ENCODE measurements around the gene ATAD2B. TPM values are rescaled to one million over a fixed set of nuclear protein-coding genes. Genes with fewer than 3 reads are reported as not detected.
A peak's percentile ranks its signal among the peaks of the same experiment; 100 is the strongest.

ATAD2B gene
- total RNA-seq, 1 experiment from 2014 or later, result 34.5 TPM

DNA sequence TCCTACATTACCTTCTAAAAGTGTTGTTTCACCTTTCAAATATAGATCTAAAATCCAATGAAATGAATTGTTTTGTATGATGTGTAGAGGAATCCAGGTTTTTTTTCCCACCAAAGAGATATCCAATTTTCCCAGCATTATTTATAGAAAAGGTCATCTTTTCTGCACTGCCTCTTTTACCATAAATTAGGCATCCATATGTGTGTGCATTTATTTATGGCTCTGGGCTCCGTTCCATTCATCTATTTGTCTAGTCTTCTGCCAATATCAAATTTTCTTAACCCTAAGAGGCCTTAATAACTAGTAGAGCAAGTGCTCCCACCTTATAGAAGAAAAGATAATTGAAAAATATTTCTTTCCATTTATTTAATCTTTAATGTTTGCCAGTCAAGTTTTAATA, 88.3 kb downstream of the ATAD2B start:
- Histone ChIP-seq H3K9me2 (replicated peaks; ENCODE audit: insufficient read depth, low read length) (no peaks in the 10 kb centered on the region), H3K36me3 (ENCODE audit: insufficient read depth, low read length) (0 out of 2 replicates have a peak, but pooled peaks cover 2% of the 10 kb centered on the region), H3K27me3 (ENCODE audit: low read length) (no peaks in the 10 kb centered on the region), H2AFZ (ENCODE audit: low read length) (no peak overlapping the region), H3K27ac (ENCODE audit: low read length) (no peak overlapping the region), H3K79me2 (ENCODE audit: low read length) (peaks cover 17% of the 10 kb centered on the region; the same call in 1 of the 2 replicates), H3K9me3 (ENCODE audit: low read length) (peaks cover 5% of the 10 kb centered on the region; the same call in 1 of the 2 replicates), H4K20me1 (ENCODE audit: insufficient read depth, low read depth, low read length) (no peaks in the 10 kb centered on the region), H3K9ac (ENCODE audit: low read length) (no peak overlapping the region), H3K4me3 (ENCODE audit: low read length) (no peak overlapping the region), H3K4me2 (ENCODE audit: low read depth, low read length, poor library complexity, severe bottlenecking) (no peak overlapping the region), H3K4me1 (ENCODE audit: low read length) (no peaks in the 10 kb centered on the region)
- no peak for DNase-seq

DNA sequence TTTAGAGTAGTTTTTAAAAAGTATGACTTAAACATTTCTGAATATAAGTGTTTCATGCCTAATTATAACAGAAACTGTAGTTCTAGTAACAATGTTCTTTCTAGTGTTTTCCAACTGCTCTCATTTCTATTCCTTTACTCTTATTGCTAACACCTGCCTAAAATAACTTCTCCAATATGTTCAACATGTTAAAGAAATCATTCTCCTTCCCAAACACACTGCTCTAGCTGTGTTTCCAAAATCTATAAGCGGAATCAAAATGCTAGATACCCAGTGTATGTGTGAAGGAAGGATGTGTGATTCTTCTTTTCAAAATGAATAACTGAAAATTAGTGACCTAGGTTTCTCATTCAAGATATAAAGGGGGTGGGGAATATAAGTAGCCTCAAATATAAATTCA, 89.1 kb downstream of the ATAD2B start:
- Histone ChIP-seq H3K79me2 (ENCODE audit: low read length) (peaks cover 11% of the 10 kb centered on the region; the same call in 1 of the 2 replicates), H2AFZ (ENCODE audit: low read length) (no peak overlapping the region), H3K4me2 (ENCODE audit: low read depth, low read length, poor library complexity, severe bottlenecking) (no peak overlapping the region), H3K27me3 (ENCODE audit: low read length) (no peaks in the 10 kb centered on the region), H3K4me1 (ENCODE audit: low read length) (no peaks in the 10 kb centered on the region), H3K4me3 (ENCODE audit: low read length) (no peak overlapping the region), H4K20me1 (ENCODE audit: insufficient read depth, low read depth, low read length) (no peaks in the 10 kb centered on the region), H3K36me3 (ENCODE audit: insufficient read depth, low read length) (0 out of 2 replicates have a peak, but pooled peaks cover 2% of the 10 kb centered on the region), H3K9me2 (replicated peaks; ENCODE audit: insufficient read depth, low read length) (no peaks in the 10 kb centered on the region), H3K9me3 (ENCODE audit: low read length) (peaks cover 5% of the 10 kb centered on the region; the same call in 1 of the 2 replicates), H3K9ac (ENCODE audit: low read length) (no peak overlapping the region), H3K27ac (ENCODE audit: low read length) (no peak overlapping the region)
- DNase-seq, result no peak

DNA sequence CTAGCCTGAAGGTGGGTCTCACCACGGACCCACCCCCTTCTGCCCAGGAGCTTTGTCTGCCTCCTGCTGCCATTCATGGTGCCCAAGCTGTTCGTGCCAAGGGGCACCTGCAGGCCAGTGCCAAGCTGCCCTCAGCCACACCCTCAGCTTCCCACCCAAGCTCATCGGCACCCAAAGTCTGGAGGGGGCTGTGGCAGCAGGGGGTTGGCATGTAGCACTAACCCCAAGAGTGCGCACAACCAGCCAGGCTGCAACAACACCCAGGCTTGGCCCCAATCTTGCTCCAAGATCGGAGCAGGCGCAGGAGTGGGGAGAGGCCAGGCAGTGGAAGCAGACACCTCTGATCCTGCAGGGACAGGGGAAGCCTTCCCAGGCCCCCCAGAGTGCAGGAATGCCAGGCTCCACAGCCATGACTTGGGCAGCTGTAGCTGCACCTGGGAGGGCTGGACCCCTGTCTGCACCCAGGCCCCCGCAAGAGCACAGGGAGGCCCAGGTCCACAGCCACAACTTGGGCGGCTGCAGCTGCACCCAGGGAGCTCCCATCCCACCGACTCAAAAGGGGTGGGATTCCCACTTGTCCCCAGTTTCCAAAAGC, 89.9 kb downstream of the ATAD2B start:
- Histone ChIP-seq H3K27ac (ENCODE audit: low read length) (no peak overlapping the region), H4K20me1 (ENCODE audit: insufficient read depth, low read depth, low read length) (no peaks in the 10 kb centered on the region), H3K27me3 (ENCODE audit: low read length) (no peaks in the 10 kb centered on the region), H3K36me3 (ENCODE audit: insufficient read depth, low read length) (no peaks in the 10 kb centered on the region), H3K9me3 (ENCODE audit: low read length) (peaks cover 5% of the 10 kb centered on the region; the same call in 1 of the 2 replicates), H3K4me2 (ENCODE audit: low read depth, low read length, poor library complexity, severe bottlenecking) (no peak overlapping the region), H3K4me3 (ENCODE audit: low read length) (no peak overlapping the region), H3K4me1 (ENCODE audit: low read length) (no peaks in the 10 kb centered on the region), H3K9ac (ENCODE audit: low read length) (no peak overlapping the region), H2AFZ (ENCODE audit: low read length) (no peak overlapping the region), H3K79me2 (ENCODE audit: low read length) (peaks cover 4% of the 10 kb centered on the region; the same call in 1 of the 2 replicates), H3K9me2 (replicated peaks; ENCODE audit: insufficient read depth, low read length) (no peaks in the 10 kb centered on the region)
- no peak for DNase-seq

DNA sequence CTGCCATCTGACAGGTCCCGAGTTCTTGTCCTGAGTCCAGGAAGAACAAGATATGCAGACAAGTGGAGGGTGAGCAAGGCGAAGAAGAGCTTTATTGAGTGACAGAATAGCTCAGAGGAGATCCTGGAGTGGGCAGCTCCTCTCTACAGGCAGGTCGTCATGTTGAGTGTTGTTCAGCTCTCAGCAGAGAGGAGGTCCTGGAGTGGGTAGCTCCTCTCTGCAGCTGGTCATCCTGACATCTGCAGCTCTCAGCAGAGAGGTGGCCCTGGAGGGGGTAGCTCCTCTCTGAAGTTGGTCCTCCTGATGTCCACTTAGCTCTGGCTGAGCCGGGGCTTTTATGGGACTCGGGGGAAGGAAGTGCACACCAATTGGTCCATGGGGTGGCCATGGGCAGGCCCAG, 90.4 kb downstream of the ATAD2B start:
- no peak overlapping the region for H3K27ac ChIP-seq (ENCODE audit: low read length)
- H2AFZ ChIP-seq (ENCODE audit: low read length), result no peak overlapping the region
- peaks cover 5% of the 10 kb centered on the region; the same call in 1 of the 2 replicates for H3K9me3 ChIP-seq (ENCODE audit: low read length)
- H4K20me1 ChIP-seq (ENCODE audit: insufficient read depth, low read depth, low read length), result no peaks in the 10 kb centered on the region
- H3K36me3 ChIP-seq (ENCODE audit: insufficient read depth, low read length), result no peaks in the 10 kb centered on the region
- no peak overlapping the region for H3K4me3 ChIP-seq (ENCODE audit: low read length)
- H3K9me2 ChIP-seq (replicated peaks; ENCODE audit: insufficient read depth, low read length), result no peaks in the 10 kb centered on the region
- DNase-seq, result no peak
- no peak overlapping the region for H3K9ac ChIP-seq (ENCODE audit: low read length)
- H3K4me2 ChIP-seq (ENCODE audit: low read depth, low read length, poor library complexity, severe bottlenecking), result no peak overlapping the region
- peaks cover 7% of the 10 kb centered on the region; the same call in 1 of the 2 replicates for H3K79me2 ChIP-seq (ENCODE audit: low read length)
- no peaks in the 10 kb centered on the region for H3K4me1 ChIP-seq (ENCODE audit: low read length)
- H3K27me3 ChIP-seq (ENCODE audit: low read length), result no peaks in the 10 kb centered on the region

DNA sequence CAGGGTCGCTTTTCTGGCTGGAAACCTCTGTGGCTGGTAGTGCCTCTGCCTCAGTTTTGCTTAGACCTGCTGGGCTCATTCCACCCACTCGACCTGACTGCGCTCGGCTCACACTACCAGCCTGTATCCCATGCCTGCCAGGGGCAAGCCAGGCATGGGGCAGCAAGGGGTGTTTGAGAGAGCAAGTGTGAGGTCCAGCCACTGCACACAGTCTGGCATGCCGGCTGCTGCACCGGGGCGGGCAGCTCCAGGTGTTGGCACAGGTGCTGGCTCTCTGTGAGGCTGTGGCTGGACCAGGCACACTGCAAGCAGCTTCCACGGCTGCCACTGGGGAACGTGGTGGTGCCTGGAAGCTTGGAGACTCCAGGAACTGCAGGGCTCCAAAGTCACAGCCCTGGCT, 90.9 kb downstream of the ATAD2B start:
- Histone ChIP-seq H3K9ac (ENCODE audit: low read length) (no peak overlapping the region), H3K4me3 (ENCODE audit: low read length) (no peak overlapping the region), H3K4me1 (ENCODE audit: low read length) (no peaks in the 10 kb centered on the region), H3K27ac (ENCODE audit: low read length) (no peak overlapping the region), H3K79me2 (ENCODE audit: low read length) (peaks cover 4% of the 10 kb centered on the region; the same call in 1 of the 2 replicates), H4K20me1 (ENCODE audit: insufficient read depth, low read depth, low read length) (no peaks in the 10 kb centered on the region), H3K27me3 (ENCODE audit: low read length) (no peaks in the 10 kb centered on the region), H3K9me2 (replicated peaks; ENCODE audit: insufficient read depth, low read length) (no peaks in the 10 kb centered on the region), H3K4me2 (ENCODE audit: low read depth, low read length, poor library complexity, severe bottlenecking) (no peak overlapping the region), H3K36me3 (ENCODE audit: insufficient read depth, low read length) (no peaks in the 10 kb centered on the region), H2AFZ (ENCODE audit: low read length) (no peak overlapping the region), H3K9me3 (ENCODE audit: low read length) (peaks cover 5% of the 10 kb centered on the region; the same call in 1 of the 2 replicates)
- no peak for DNase-seq

DNA sequence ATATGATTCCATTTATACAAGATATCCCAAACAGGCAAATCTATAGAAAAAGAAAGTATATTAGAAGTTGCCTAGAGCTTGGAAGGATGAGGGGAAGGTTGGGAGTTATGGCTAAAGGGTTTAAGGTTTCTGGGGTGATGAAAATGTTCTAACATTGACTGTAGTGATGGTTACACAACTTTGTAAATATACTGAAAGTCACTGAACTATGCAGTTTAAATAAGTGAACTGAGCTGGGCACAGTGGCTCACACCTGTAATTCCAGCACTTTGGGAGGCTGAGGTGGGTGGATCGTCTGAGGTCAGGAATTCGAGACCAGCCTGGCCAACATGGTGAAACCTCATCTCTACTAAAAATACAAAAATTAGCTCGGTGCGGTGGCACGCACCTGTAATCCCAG, 91.5 kb downstream of the ATAD2B start:
- H3K79me2 ChIP-seq (ENCODE audit: low read length), result 0 out of 2 replicates have a peak, but pooled peaks cover 8% of the 10 kb centered on the region
- H2AFZ ChIP-seq (ENCODE audit: low read length), result no peak overlapping the region
- H3K4me2 ChIP-seq (ENCODE audit: low read depth, low read length, poor library complexity, severe bottlenecking), result no peak overlapping the region
- H3K27me3 ChIP-seq (ENCODE audit: low read length), result no peaks in the 10 kb centered on the region
- H4K20me1 ChIP-seq (ENCODE audit: insufficient read depth, low read depth, low read length), result no peaks in the 10 kb centered on the region
- no peak for DNase-seq
- no peaks in the 10 kb centered on the region for H3K36me3 ChIP-seq (ENCODE audit: insufficient read depth, low read length)
- no peak overlapping the region for H3K4me3 ChIP-seq (ENCODE audit: low read length)
- H3K9me2 ChIP-seq (replicated peaks; ENCODE audit: insufficient read depth, low read length), result no peaks in the 10 kb centered on the region
- H3K4me1 ChIP-seq (ENCODE audit: low read length), result no peaks in the 10 kb centered on the region
- H3K9me3 ChIP-seq (ENCODE audit: low read length), result peaks cover 1% of the 10 kb centered on the region; the same call in 1 of the 2 replicates
- H3K27ac ChIP-seq (ENCODE audit: low read length), result no peak overlapping the region
- no peak overlapping the region for H3K9ac ChIP-seq (ENCODE audit: low read length)

DNA sequence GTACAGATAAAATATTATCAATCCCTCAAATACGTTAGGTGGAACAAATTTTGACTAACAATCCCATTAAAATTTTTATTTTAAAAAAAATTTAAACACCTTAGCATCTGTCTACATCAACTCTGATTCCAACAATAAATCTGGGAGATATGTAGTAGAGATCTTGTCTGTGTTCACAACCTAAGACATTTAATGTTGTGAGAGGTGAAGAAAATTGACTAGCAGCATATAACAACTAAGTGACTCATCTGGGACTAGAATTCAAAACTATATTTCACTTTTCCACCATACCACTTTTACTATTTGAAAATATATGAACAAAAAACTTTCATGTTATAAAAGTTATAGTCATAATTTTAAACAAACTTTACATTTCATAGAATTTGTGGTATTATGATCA, 97.9 kb downstream of the ATAD2B start:
- Histone ChIP-seq H4K20me1 (ENCODE audit: insufficient read depth, low read depth, low read length) (no peaks in the 10 kb centered on the region), H3K27ac (ENCODE audit: low read length) (no peak overlapping the region; the same call in 1 of the 2 replicates), H3K36me3 (ENCODE audit: insufficient read depth, low read length) (no peaks in the 10 kb centered on the region), H3K9me2 (replicated peaks; ENCODE audit: insufficient read depth, low read length) (no peaks in the 10 kb centered on the region), H3K4me3 (ENCODE audit: low read length) (no peak overlapping the region), H3K4me2 (ENCODE audit: low read depth, low read length, poor library complexity, severe bottlenecking) (no peak overlapping the region), H3K27me3 (ENCODE audit: low read length) (no peaks in the 10 kb centered on the region), H3K79me2 (ENCODE audit: low read length) (0 out of 2 replicates have a peak, but pooled peaks cover 12% of the 10 kb centered on the region), H3K9me3 (ENCODE audit: low read length) (no peaks in the 10 kb centered on the region), H3K4me1 (ENCODE audit: low read length) (peaks cover 33% of the 10 kb centered on the region), H2AFZ (ENCODE audit: low read length) (no peak overlapping the region), H3K9ac (ENCODE audit: low read length) (no peak overlapping the region)
- no peak for DNase-seq

GRCh38 chr2:23828256-23828980, 98.5 kb downstream of the ATAD2B start:
- Histone ChIP-seq H3K4me3 (ENCODE audit: low read length) (no peak overlapping the region), H4K20me1 (ENCODE audit: insufficient read depth, low read depth, low read length) (no peaks in the 10 kb centered on the region), H3K9ac (ENCODE audit: low read length) (no peak overlapping the region), H3K79me2 (ENCODE audit: low read length) (0 out of 2 replicates have a peak, but pooled peaks cover 12% of the 10 kb centered on the region), H3K27ac (ENCODE audit: low read length) (peak overlapping the region; percentile 3; the same call in 1 of the 2 replicates), H3K9me2 (replicated peaks; ENCODE audit: insufficient read depth, low read length) (no peaks in the 10 kb centered on the region), H3K4me1 (ENCODE audit: low read length) (peaks cover 33% of the 10 kb centered on the region), H3K4me2 (ENCODE audit: low read depth, low read length, poor library complexity, severe bottlenecking) (no peak overlapping the region), H2AFZ (ENCODE audit: low read length) (no peak overlapping the region), H3K9me3 (ENCODE audit: low read length) (no peaks in the 10 kb centered on the region), H3K27me3 (ENCODE audit: low read length) (no peaks in the 10 kb centered on the region), H3K36me3 (ENCODE audit: insufficient read depth, low read length) (no peaks in the 10 kb centered on the region)
- no peak for DNase-seq

All from Karpas-422 (cell line).